ENCODE measurements around the gene CSNK2A1.

Gene CSNK2A1

GRCh38 chr20:475463-476357, 67.9 kb downstream of the CSNK2A1 start:
- TF ChIP-seq CTCF (IDR thresholded peaks at IDR 0.05; ENCODE audit: low read length) (no peak), EZH2 (optimal IDR thresholded peaks at IDR 0.05; ENCODE audit: low read depth, low read length) (no peak), EZH2phosphoT487 (IDR thresholded peaks at IDR 0.05; ENCODE audit: low read length) (no peak)
- 0 out of 2 replicates have a peak, but pooled peaks cover 2% of the 10 kb centered on the region for H3K36me3 ChIP-seq (replicated peaks; ENCODE audit: insufficient read depth, low read length)

GRCh38 chr20:474581-474980, 69.0 kb downstream of the CSNK2A1 start:
- H3K27ac ChIP-seq (ENCODE audit: low read length), result no peak overlapping the region
- no peak overlapping the region for H3K4me2 ChIP-seq (ENCODE audit: low read depth, low read length)
- H3K79me2 ChIP-seq (ENCODE audit: low read length), result no peaks in the 10 kb centered on the region
- TF ChIP-seq EZH2phosphoT487 (IDR thresholded peaks at IDR 0.05; ENCODE audit: low read length), result no peak
- TF ChIP-seq EZH2 (optimal IDR thresholded peaks at IDR 0.05; ENCODE audit: low read depth, low read length), result no peak
- TF ChIP-seq CTCF (IDR thresholded peaks at IDR 0.05; ENCODE audit: low read length), result no peak
- H3K27me3 ChIP-seq (replicated peaks; ENCODE audit: insufficient read depth, low read length), result no peaks in the 10 kb centered on the region
- H3K9ac ChIP-seq (ENCODE audit: low read length), result no peak overlapping the region
- 0 out of 2 replicates have a peak, but pooled peaks cover 3% of the 10 kb centered on the region for H4K20me1 ChIP-seq (ENCODE audit: insufficient read depth, low read length)
- H3K4me3 ChIP-seq (ENCODE audit: low read length), result no peak overlapping the region
- no peak for DNase-seq
- H3K9me3 ChIP-seq (replicated peaks; ENCODE audit: insufficient read depth, low read length), result no peaks in the 10 kb centered on the region
- no peaks in the 10 kb centered on the region for H3K4me1 ChIP-seq (ENCODE audit: low read length)
- no peak overlapping the region for H2AFZ ChIP-seq (ENCODE audit: low read length)
- no peaks in the 10 kb centered on the region for H3K9me2 ChIP-seq (replicated peaks; ENCODE audit: insufficient read depth, low read length)
- H3K36me3 ChIP-seq (replicated peaks; ENCODE audit: insufficient read depth, low read length), result 0 out of 2 replicates have a peak, but pooled peaks cover 2% of the 10 kb centered on the region
- 0 out of 2 replicates have a peak, but pooled peaks cover 6% of the 10 kb centered on the region for H3F3A ChIP-seq (ENCODE audit: insufficient read depth, low read length)

More at GRCh38 chr20:475463-476357, 67.9 kb downstream of the CSNK2A1 start:
- no peaks in the 10 kb centered on the region for H3K27me3 ChIP-seq (replicated peaks; ENCODE audit: insufficient read depth, low read length)
- H3F3A ChIP-seq (ENCODE audit: insufficient read depth, low read length), result 0 out of 2 replicates have a peak, but pooled peaks cover 10% of the 10 kb centered on the region
- H3K27ac ChIP-seq (ENCODE audit: low read length), result no peak overlapping the region
- H3K4me3 ChIP-seq (ENCODE audit: low read length), result no peak overlapping the region
- no peaks in the 10 kb centered on the region for H3K9me2 ChIP-seq (replicated peaks; ENCODE audit: insufficient read depth, low read length)
- H4K20me1 ChIP-seq (ENCODE audit: insufficient read depth, low read length), result 0 out of 2 replicates have a peak, but pooled peaks cover 3% of the 10 kb centered on the region
- no peak for DNase-seq
- H3K9me3 ChIP-seq (replicated peaks; ENCODE audit: insufficient read depth, low read length), result no peaks in the 10 kb centered on the region
- no peak overlapping the region for H3K9ac ChIP-seq (ENCODE audit: low read length)
- no peak overlapping the region for H3K4me2 ChIP-seq (ENCODE audit: low read depth, low read length)
- no peaks in the 10 kb centered on the region for H3K79me2 ChIP-seq (ENCODE audit: low read length)
- H2AFZ ChIP-seq (ENCODE audit: low read length), result no peak overlapping the region
- no peaks in the 10 kb centered on the region for H3K4me1 ChIP-seq (ENCODE audit: low read length)

GRCh38 chr20:472889-473292, 70.7 kb downstream of the CSNK2A1 start:
- no peak for DNase-seq
- no peak overlapping the region for H3K27ac ChIP-seq (ENCODE audit: low read length)
- no peaks in the 10 kb centered on the region for H3F3A ChIP-seq (ENCODE audit: insufficient read depth, low read length)
- H3K9ac ChIP-seq (ENCODE audit: low read length), result no peak overlapping the region
- no peaks in the 10 kb centered on the region for H3K36me3 ChIP-seq (replicated peaks; ENCODE audit: insufficient read depth, low read length)
- TF ChIP-seq EZH2 (optimal IDR thresholded peaks at IDR 0.05; ENCODE audit: low read depth, low read length) (no peak), EZH2phosphoT487 (IDR thresholded peaks at IDR 0.05; ENCODE audit: low read length) (no peak), CTCF (IDR thresholded peaks at IDR 0.05; ENCODE audit: low read length) (no peak)
- no peaks in the 10 kb centered on the region for H4K20me1 ChIP-seq (ENCODE audit: insufficient read depth, low read length)
- H3K27me3 ChIP-seq (replicated peaks; ENCODE audit: insufficient read depth, low read length), result no peaks in the 10 kb centered on the region
- H3K4me1 ChIP-seq (ENCODE audit: low read length), result no peaks in the 10 kb centered on the region
- H3K9me2 ChIP-seq (replicated peaks; ENCODE audit: insufficient read depth, low read length), result no peaks in the 10 kb centered on the region
- H3K4me3 ChIP-seq (ENCODE audit: low read length), result no peak overlapping the region
- no peak overlapping the region for H2AFZ ChIP-seq (ENCODE audit: low read length)
- no peaks in the 10 kb centered on the region for H3K79me2 ChIP-seq (ENCODE audit: low read length)
- H3K9me3 ChIP-seq (replicated peaks; ENCODE audit: insufficient read depth, low read length), result no peaks in the 10 kb centered on the region
- no peak overlapping the region for H3K4me2 ChIP-seq (ENCODE audit: low read depth, low read length)

Data from MM.1S (cell line).